Thyroid gland (tissue), 4 donors: Measurements from ENCODE around the gene CNTN3.

ENCODE experiments used
- POLR2A ChIP-seq, 2 donors: fragments of 450-650 bp; IDR thresholded peaks; one replicate each; pipeline ENCODE4 v1.6.1; 2017; ENCODE audit warnings: antibody characterized with exemption in 2 of 2, mild to moderate bottlenecking in 2 of 2, moderate library complexity in 1 of 2
- TF ChIP-seq, protein P1 (sequence below), 6 experiments: fragments of 200-600 bp in 3 of 6; fragments of 450-650 bp in 3 of 6; sonication (generic) in 3 of 6; IDR thresholded peaks; one replicate each; pipeline ENCODE4 v1.5.1; 2016 to 2019; ENCODE audit warnings: antibody characterized with exemption in 6 of 6, mild to moderate bottlenecking in 2 of 6, inconsistent platforms in 1 of 6, moderate library complexity in 1 of 6

DNA sequence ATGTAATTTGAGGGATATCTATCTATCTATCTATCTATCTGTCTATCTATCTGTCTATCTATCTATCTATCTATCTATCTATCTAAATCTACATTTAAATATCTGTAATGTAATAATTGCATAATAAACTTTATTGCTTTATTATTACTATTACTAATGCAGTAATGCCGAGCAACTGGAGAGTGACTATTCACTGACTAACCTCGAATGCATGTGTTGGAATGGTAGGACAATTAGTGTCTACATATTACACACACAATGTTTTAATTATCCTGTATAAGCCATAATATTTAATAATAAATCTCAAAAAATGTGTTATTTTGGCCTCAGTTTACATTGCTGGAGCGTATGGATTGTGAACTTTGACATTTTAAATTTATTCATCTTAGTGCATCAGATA is 25.2 kb upstream of the CNTN3 start:
- TF ChIP-seq, protein P1, sequence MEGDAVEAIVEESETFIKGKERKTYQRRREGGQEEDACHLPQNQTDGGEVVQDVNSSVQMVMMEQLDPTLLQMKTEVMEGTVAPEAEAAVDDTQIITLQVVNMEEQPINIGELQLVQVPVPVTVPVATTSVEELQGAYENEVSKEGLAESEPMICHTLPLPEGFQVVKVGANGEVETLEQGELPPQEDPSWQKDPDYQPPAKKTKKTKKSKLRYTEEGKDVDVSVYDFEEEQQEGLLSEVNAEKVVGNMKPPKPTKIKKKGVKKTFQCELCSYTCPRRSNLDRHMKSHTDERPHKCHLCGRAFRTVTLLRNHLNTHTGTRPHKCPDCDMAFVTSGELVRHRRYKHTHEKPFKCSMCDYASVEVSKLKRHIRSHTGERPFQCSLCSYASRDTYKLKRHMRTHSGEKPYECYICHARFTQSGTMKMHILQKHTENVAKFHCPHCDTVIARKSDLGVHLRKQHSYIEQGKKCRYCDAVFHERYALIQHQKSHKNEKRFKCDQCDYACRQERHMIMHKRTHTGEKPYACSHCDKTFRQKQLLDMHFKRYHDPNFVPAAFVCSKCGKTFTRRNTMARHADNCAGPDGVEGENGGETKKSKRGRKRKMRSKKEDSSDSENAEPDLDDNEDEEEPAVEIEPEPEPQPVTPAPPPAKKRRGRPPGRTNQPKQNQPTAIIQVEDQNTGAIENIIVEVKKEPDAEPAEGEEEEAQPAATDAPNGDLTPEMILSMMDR (IDR thresholded peaks at IDR 0.05), result no peak
- TF ChIP-seq POLR2A (IDR thresholded peaks at IDR 0.05), result no peak
